Endothelial cell of umbilical vein (primary cell): Measurements from ENCODE around the gene CDHR5. TPM values are rescaled to one million over a fixed set of nuclear protein-coding genes. Genes with fewer than 3 reads are reported as not detected.
A peak's percentile ranks its signal among the peaks of the same experiment; 100 is the strongest.

Experiments used
- BruUV-seq: library from RNA; stranded (reverse); fragments of 400-500 nt; replicated peaks from 2 replicates; lab custom pipeline; 2021; lab: Mats Ljungman, UMichigan
- CTCF ChIA-PET: fragments of 300-600, 350-600 bp; sonication (Branson Sonifier 250); formaldehyde crosslinking; loops from one replicate; lab custom pipeline; 2021; ENCODE audit warnings: antibody characterized with exemption, inconsistent platforms; lab: Charles Lee
- POLR2A ChIA-PET: fragments of 300-600, 350-600 bp; sonication (Branson Sonifier 250); formaldehyde crosslinking; loops from one replicate; lab custom pipeline; 2021; ENCODE audit warnings: antibody characterized with exemption, inconsistent platforms; lab: Charles Lee
- DNase-seq: peaks from one replicate; pipeline ENCODE4 v3.0.0-alpha.2; 2011; ENCODE audit warnings: low read depth, low spot score
- FAIRE-seq: peaks from 2 replicates; lab custom pipeline; 2011; peaks lifted over from hg19 to GRCh38; lab: Jason Lieb, UNC
- H2AFZ ChIP-seq: 2 replicates; pipeline ENCODE4 v1.6.0; 2012; ENCODE audit warnings: low read depth, low read length, control low read depth, inconsistent platforms
- H3K27ac ChIP-seq: 2 replicates; pipeline ENCODE4 v1.5.1; 2011; ENCODE audit warnings: low read depth, mild to moderate bottlenecking, control low read depth, low read length, moderate library complexity; ENCODE audit not compliant: insufficient read depth
- H3K27me3 ChIP-seq, 2 experiments: 2 replicates each; pipeline versions ENCODE4 v1.6.0 to v1.6.1; 2011; ENCODE audit warnings: low read length in 2 of 2, mixed read lengths in 1 of 2; ENCODE audit not compliant: control insufficient read depth in 2 of 2, insufficient read depth in 2 of 2
- H3K36me3 ChIP-seq, 2 experiments: 2 replicates in 1 of 2; 3 replicates in 1 of 2; pipeline ENCODE4 v1.5.1; 2011; ENCODE audit warnings: low read length in 2 of 2, mild to moderate bottlenecking in 1 of 2, moderate library complexity in 1 of 2; ENCODE audit not compliant: control insufficient read depth in 2 of 2, insufficient read depth in 2 of 2; ENCODE audit errors: extremely low read depth in 1 of 2
- H3K4me1 ChIP-seq: 3 replicates; pipeline ENCODE4 v1.5.1; 2011; ENCODE audit warnings: mild to moderate bottlenecking, low read length; ENCODE audit not compliant: control insufficient read depth, insufficient read depth; ENCODE audit errors: extremely low read depth
- H3K4me2 ChIP-seq: 2 replicates; pipeline ENCODE4 v1.6.1; 2011; ENCODE audit warnings: low read length, control low read depth, mixed read lengths; ENCODE audit not compliant: insufficient read depth
- H3K4me3 ChIP-seq, 3 experiments: fragments of 200-600 bp in 1 of 3; sonication (generic), shearing (Covaris generic) in 1 of 3; replicated peaks in 1 of 3; 2 replicates each; pipeline ENCODE4 v1.5.1; 2011 to 2016; ENCODE audit warnings: control low read depth in 3 of 3, low read length in 3 of 3, mild to moderate bottlenecking in 2 of 3, inconsistent platforms in 1 of 3, low read depth in 1 of 3, moderate library complexity in 1 of 3; ENCODE audit not compliant: insufficient read depth in 1 of 3
- H3K79me2 ChIP-seq: 2 replicates; pipeline ENCODE4 v1.6.0; 2012; ENCODE audit warnings: low read length, inconsistent platforms; ENCODE audit not compliant: control insufficient read depth, insufficient read depth
- H3K9ac ChIP-seq: replicated peaks from 2 replicates; pipeline ENCODE3; 2011; ENCODE audit warnings: low read length, control low read depth; ENCODE audit not compliant: insufficient read depth; ENCODE audit errors: extremely low read depth
- H3K9me1 ChIP-seq: replicated peaks from 3 replicates; pipeline ENCODE4 v1.6.0; 2011; ENCODE audit warnings: mild to moderate bottlenecking, low read length; ENCODE audit not compliant: control insufficient read depth, insufficient read depth; ENCODE audit errors: extremely low read depth
- H3K9me3 ChIP-seq: replicated peaks from 2 replicates; pipeline ENCODE4 v1.5.1; 2012; ENCODE audit warnings: low read length, inconsistent platforms; ENCODE audit not compliant: control insufficient read depth, insufficient read depth
- H4K20me1 ChIP-seq: replicated peaks from 2 replicates; pipeline ENCODE3; 2011; ENCODE audit warnings: mild to moderate bottlenecking, low read length; ENCODE audit not compliant: control insufficient read depth, insufficient read depth; ENCODE audit errors: extremely low read depth
- EZH2 ChIP-seq: IDR thresholded peaks from 2 replicates; pipeline ENCODE4 v1.6.1; 2012; ENCODE audit warnings: borderline replicate concordance, low read depth, mild to moderate bottlenecking, moderate library complexity, low read length, inconsistent platforms; ENCODE audit not compliant: severe bottlenecking
- GATA2 ChIP-seq: IDR thresholded peaks from 2 replicates; pipeline ENCODE4 v1.7.0; 2011; ENCODE audit warnings: low read depth, mild to moderate bottlenecking, moderate library complexity, mixed read lengths, low read length; ENCODE audit not compliant: insufficient read length, insufficient read depth
- JUN ChIP-seq: IDR thresholded peaks from 2 replicates; pipeline ENCODE4 v1.6.1; 2011; ENCODE audit warnings: borderline replicate concordance, low read depth; ENCODE audit not compliant: insufficient read length, insufficient read depth
- POLR2A ChIP-seq: IDR thresholded peaks from 2 replicates; pipeline ENCODE4 v1.6.1; 2012; ENCODE audit warnings: low read depth, mild to moderate bottlenecking, control low read depth, low read length
- dilution Hi-C: fragments of 300-500 bp; cut with MboI; formaldehyde crosslinking; loops from one replicate; pipeline ENCODE4 v1.15.0; 2019; ENCODE audit warnings: low sequenced_read_pairs; ENCODE audit not compliant: extremely low pct_ligation_motif_present
- intact Hi-C: fragments of 100-400 bp; cut with micrococcal nuclease; formaldehyde crosslinking; loops from one replicate; pipeline ENCODE4 v1.10.0; 2022
- polyA plus RNA-seq, 4 experiments: library from polyadenylated mRNA; depleted of rRNA in 3 of 4; stranded (reverse) in 3 of 4; unstranded in 1 of 4; fragments of >200 nt; gene quantifications; 2 replicates each; pipeline versions ENCODE4 v1.2.1 to v1.2.3, GENCODE V29; 2011 to 2012; ENCODE audit warnings: missing spikeins in 1 of 4
- total RNA-seq: library from RNA; stranded (reverse); gene quantifications from 2 replicates; pipeline ENCODE4 v1.2.3, GENCODE V29; 2021
- TF ChIP-seq, protein P1 (sequence below): IDR thresholded peaks from 2 replicates; pipeline ENCODE4 v1.6.1; 2011; ENCODE audit not compliant: insufficient read depth, insufficient read length

The CDHR5 gene
- total and polyA plus RNA-seq, 2 donors (not counting 3 experiments of a cell fraction or from before 2014, with no cell fraction given) = not detected

DNA sequence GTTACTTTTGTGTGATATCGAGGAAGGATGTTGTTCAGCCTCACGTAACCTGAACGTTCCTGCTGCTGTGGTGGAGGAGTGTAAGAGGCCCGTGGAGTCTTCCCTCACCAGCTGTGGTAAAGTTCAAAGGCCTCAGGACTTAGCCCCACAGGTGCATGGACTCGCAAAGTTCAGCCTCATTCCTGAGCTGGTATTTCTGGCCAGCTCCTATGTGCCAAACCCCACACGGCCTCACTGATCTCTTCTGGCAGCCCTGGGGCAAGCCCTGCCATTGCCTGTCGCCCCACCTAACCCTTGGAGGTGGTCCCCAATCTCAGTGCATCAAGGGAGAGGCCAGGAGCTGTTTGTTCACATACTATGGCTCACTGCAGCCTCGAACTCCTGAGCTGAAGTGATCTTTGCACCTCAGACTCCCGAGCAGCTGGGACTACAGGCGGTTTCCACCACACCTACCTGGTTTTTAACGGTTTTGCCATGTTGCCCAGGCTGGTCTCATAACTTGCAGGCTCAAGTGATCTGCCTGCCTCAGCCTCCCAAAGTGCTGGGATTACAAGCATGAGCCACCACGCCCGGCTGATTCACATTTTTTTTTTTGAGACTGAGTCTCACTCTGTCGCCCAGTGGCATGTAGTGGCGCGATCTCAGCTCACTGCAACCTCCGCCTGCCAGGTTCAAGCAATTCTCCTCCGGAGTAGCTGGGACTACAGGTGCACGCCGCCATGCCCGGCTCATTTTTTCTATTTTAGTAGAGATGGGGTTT lies 46.3 kb downstream of the CDHR5 start:
- intact Hi-C loops (loop anchor here (5.0 kb wide), 1 partner anchor 34 kb away; no protein-coding TSS in a partner anchor), dilution Hi-C loops (no loop called here)
- Histone ChIP-seq H4K20me1 (no peaks in the 10 kb centered on the region), H3K36me3 (peaks cover 0 to 6% of the 10 kb centered on the region in 2 experiments), H3K9me1 (no peaks in the 10 kb centered on the region), H3K4me3 (no peak overlapping the region), H3K4me2 (peak overlapping the region; percentile 94), H3K9me3 (no peaks in the 10 kb centered on the region), H3K79me2 (peaks cover 54% of the 10 kb centered on the region), H2AFZ (no peak overlapping the region), H3K9ac (no peak overlapping the region), H3K27me3 (peaks cover 8 to 10% of the 10 kb centered on the region in 2 experiments), H3K4me1 (peaks cover 14% of the 10 kb centered on the region), H3K27ac (no peak overlapping the region)
- FAIRE-seq (no peak), DNase-seq (no peak)
- ChIA-PET CTCF (no interaction called here), POLR2A (no interaction called here)
- TF ChIP-seq JUN = no peak
- TF ChIP-seq, protein P1, sequence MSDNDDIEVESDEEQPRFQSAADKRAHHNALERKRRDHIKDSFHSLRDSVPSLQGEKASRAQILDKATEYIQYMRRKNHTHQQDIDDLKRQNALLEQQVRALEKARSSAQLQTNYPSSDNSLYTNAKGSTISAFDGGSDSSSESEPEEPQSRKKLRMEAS = no peak
- no peak for TF ChIP-seq EZH2
- no peak for TF ChIP-seq POLR2A
- no TSS peak for BruUV-seq

DNA sequence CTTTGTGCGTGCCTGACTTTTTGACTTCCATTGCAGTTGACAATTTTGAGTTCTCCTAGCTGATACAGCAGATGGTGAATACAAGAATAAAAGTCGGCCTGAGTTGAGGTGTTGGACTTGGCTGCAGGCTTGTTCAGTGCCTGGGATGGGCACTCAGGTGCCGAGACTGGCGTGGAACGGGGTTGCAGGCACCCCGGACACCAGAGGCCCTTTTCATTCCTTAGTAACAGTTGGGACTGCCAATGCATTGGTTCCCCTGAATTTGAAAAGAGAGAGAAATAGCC lies 47.2 kb downstream of the CDHR5 start:
- DNase-seq (no peak), FAIRE-seq (peak; percentile 26)
- H3K9ac ChIP-seq = peak overlapping the region; percentile 100
- no peak overlapping the region for H3K27ac ChIP-seq
- dilution Hi-C loops (no loop called here), intact Hi-C loops (loop anchor here (5.0 kb wide), 1 partner anchor 35 kb away; no protein-coding TSS in a partner anchor)
- H2AFZ ChIP-seq = no peak overlapping the region
- CTCF ChIA-PET = interaction anchor here (0.9 kb wide), 1 partner anchor 23 kb away, joined by 3 read pairs; no protein-coding TSS in a partner anchor
- peak overlapping the region; percentile 94 for H3K4me2 ChIP-seq
- H3K4me3 ChIP-seq = peak overlapping the region; percentile 67 to 98 (median 79)
- BruUV-seq = TSS peak; percentile 33
- H3K27me3 ChIP-seq = peaks cover 8 to 10% of the 10 kb centered on the region in 2 experiments
- no peaks in the 10 kb centered on the region for H3K9me1 ChIP-seq
- peaks cover 0 to 5% of the 10 kb centered on the region in 2 experiments for H3K36me3 ChIP-seq
- no peaks in the 10 kb centered on the region for H4K20me1 ChIP-seq
- H3K9me3 ChIP-seq = no peaks in the 10 kb centered on the region
- POLR2A ChIA-PET = no interaction called here
- H3K79me2 ChIP-seq = peaks cover 54% of the 10 kb centered on the region
- peaks cover 14% of the 10 kb centered on the region for H3K4me1 ChIP-seq
- no peak for TF ChIP-seq JUN
- no peak for TF ChIP-seq GATA2
